Activated CD4-positive, alpha-beta T cell treated with anti-CD3 and anti-CD28 coated beads, Interleukin-2, Interleukin-4, amounts not matched to agents 100 ng/mL and 50 ng/mL, durations not matched to agents 16 hours and 8 hours (primary cell): ENCODE data around the gene TGFB2.

Source experiments
- DNase-seq: peaks from one replicate; pipeline ENCODE4 v3.0.0-alpha.2; 2020; ENCODE audit warnings: low spot score

The TGFB2 gene

DNA sequence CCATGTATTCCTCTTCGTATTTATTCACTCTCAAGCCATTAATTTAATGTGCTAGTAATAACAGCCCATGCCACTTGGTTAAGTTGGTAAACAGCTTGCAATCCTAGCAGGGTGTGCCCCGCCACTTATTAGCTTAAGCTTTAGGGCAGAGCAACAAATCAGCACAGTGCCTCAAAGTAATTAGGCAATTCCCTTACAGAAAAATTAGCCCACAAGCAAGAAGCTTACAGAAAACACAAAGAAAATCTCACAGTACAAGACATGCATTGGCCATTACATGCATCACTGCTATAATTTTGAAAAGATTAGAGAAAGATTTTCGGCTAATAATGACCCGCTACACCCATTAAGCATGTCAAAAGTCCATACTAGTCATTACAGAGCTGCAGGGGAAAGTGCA is 47.6 kb downstream of the TGFB2 start:
- no peak for DNase-seq

- DNase-seq, result no peak
Observed at GRCh38 chr1:218394416-218394815, 49.3 kb downstream of the TGFB2 start.

DNA sequence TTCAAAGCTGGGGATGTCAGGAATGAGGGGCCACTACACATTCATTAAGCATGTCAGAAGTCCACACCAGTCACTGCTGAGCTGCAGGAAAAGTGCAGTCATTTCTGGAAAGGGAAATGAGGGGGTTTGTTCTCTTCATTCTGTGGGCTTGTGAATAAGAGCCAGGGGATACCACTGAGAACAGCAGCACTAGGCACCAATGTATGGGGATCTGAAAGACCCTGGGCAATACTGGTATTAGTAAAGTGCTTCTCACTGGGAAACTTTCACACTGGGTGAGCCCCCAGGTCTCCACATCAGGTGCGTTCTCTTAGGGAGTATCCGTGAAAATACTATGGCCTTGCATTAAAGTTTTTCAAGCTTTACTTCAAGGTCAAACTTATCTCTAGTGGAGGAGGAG is 49.9 kb downstream of the TGFB2 start:
- no peak for DNase-seq

DNA sequence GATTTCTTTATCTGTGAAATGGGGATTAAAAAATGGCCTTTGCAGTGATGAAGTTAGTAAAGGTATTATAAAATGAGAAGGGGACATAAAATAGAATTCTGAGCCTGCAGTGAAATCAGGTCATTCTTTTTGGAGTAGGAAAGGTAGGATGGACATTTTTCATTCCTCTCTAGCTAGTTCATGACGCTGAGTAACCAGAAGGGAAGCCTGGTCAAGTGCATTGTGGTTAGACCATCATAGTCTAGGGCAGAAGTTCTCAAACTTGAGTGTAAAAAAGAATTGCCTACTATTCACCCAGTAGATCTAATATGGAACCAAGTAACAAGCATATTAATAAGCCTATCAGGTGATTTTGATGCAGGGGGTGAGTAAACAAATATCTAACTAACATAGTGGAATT is 50.8 kb downstream of the TGFB2 start:
- DNase-seq, result no peak

GRCh38 chr1:218397752-218398339 is 52.7 kb downstream of the TGFB2 start:
- no peak for DNase-seq

GRCh38 chr1:218400624-218401023 is 55.5 kb downstream of the TGFB2 start:
- no peak for DNase-seq

GRCh38 chr1:218401441-218401997 is 56.4 kb downstream of the TGFB2 start:
- no peak for DNase-seq

- DNase-seq, result no peak
Observed at GRCh38 chr1:218401998-218402785, 57.1 kb downstream of the TGFB2 start.

DNA sequence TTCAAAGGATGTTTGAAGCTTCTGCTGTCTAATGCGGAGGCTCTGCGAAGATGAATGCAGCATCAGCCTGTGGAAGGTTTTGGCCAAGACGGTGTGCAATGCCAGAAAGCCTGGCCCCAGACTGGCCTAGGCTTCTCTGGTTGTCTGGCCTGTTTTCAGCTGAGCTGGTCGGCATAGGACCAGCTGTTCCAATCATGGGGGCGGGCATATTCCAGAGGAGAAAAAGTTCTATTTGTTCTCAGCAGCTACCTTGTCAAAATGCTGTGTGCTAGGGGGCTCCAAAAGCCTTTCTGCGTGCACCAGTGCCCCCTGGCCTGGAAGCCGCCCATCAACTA is 57.6 kb downstream of the TGFB2 start:
- no peak for DNase-seq

DNA sequence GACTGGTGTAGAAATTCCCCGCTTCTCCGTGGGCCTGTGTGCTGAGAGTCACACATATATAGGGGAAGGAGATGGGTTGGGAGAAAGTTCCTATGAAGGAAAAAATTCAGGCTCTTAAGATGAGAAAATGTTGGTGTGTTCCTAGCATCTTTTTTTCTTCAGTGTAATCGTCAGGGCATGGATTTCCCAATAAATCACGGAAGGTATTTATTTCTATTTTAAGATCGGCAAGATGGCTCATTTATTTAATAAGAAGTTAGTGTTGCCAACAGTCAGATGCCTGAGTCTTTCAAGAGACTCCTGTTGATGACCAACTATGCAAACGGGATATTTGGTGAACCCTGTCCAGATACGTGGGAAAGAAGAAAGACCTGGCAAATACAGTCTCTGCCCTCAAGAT is 58.2 kb downstream of the TGFB2 start:
- no peak for DNase-seq

GRCh38 chr1:218407630-218408029 is 62.5 kb downstream of the TGFB2 start:
- no peak for DNase-seq

DNA sequence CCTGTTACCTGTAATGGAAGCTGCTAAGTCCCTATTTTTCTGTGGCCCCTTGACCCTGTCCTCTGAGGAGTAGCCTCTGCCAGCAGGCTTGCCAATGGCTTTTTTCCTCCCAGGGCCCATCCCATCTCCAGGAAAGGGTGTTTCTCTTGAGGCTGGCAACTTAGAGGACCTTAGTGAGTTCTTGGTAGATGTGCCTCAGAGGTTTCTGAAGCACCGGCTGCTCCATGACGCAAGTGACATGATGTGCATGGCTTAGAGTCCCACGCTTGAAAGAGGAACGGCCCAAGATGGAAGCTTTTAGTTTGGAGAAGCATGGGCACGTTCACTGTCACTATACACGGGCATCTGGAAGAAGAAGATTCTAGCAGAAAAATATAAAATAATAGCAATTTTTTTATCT is 63.0 kb downstream of the TGFB2 start:
- no peak for DNase-seq

- DNase-seq, result no peak
Observed at GRCh38 chr1:218408942-218409341, 63.8 kb downstream of the TGFB2 start.

- no peak for DNase-seq
Observed at GRCh38 chr1:218409946-218410510, 64.9 kb downstream of the TGFB2 start.

- DNase-seq, result no peak
Observed at GRCh38 chr1:218411101-218411500, 66.0 kb downstream of the TGFB2 start.

GRCh38 chr1:218412171-218412570 is 67.0 kb downstream of the TGFB2 start:
- no peak for DNase-seq

DNA sequence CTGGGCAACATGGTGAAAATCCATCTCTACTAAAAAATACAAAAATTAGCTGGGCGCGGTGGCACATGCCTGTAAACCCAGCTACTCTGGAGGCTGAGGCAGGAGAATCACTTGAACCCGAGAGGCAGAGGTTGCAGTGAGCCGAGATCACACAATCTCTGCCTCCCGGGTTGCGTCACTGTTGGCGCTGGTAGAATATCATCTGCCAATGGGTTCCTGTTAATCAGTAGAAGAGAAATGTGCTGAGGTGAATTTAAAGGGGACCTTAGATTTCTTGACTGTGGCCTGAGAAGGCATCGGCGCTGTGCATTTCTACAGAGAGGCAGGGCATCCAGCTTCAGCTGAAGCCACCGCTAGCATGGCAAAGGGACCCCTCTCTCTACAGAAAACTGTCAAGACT is 68.0 kb downstream of the TGFB2 start:
- no peak for DNase-seq

DNA sequence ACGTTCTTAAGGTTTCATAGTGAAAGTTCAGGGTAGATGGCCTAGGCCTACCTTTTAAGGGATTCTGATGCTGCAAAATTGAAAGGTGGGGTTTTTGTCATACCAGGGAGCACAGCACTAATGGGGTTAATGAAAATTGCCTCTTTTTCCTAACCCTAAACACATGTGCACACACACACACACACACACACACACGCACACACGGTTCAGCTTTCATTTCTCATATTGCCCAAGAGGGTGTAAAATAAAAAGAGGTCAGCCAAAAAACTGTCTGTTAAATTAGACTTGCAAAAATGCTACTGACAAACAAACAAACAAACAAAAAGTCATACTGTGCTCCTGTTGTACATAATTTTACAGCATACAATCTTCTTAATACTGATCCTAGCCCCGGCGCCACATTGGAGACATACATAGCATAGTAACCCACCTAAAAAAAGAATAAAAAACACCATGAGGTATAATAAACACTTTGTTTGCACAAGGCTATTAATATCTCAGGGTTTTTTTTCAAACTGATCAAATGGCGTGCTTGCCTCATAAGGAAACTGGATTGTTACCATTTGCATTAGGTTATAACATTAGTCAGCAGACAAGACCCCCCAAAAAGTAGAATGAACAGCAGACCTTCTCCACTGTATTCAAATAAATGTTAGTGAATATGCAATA is 69.1 kb downstream of the TGFB2 start:
- no peak for DNase-seq

- no peak for DNase-seq
Observed at GRCh38 chr1:218415726-218416125, 70.6 kb downstream of the TGFB2 start.

- DNase-seq, result no peak
Observed at GRCh38 chr1:218421531-218421930, 76.4 kb downstream of the TGFB2 start.

DNA sequence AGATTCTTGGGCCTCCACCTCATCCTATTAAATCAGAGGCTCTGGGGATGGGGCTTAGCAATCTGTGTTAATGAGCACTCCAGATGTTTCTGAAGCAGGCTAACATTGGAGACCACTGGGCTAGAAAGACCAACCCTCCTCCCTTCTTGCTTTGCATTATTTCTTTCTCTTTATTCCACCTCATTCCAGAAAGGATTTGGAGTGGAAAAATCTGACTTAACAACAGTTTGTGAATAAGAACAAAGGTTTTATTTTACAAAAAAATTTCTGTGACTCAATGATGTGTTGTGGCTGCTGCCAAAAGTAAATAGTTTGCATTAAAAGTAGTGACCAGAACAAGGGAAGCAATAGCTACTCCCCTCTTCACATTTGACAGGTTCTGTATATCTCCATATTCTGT is 79.4 kb downstream of the TGFB2 start:
- no peak for DNase-seq

- no peak for DNase-seq
Observed at GRCh38 chr1:218425647-218426342, 80.7 kb downstream of the TGFB2 start.
